Subcutaneous adipose tissue (tissue), 4 donors: Measurements from ENCODE around the gene KCTD4. TPM values are rescaled to one million over a fixed set of nuclear protein-coding genes. Genes with fewer than 3 reads are reported as not detected.

Source experiments
- CTCF ChIP-seq: fragments of 450-650 bp; IDR thresholded peaks from one replicate; pipeline ENCODE4 v1.5.1; 2016; ENCODE audit warnings: low read depth, mild to moderate bottlenecking, control low read depth, antibody characterized with exemption, moderate library complexity
- total RNA-seq, 4 donors: library from RNA; depleted of rRNA; stranded (reverse); fragments of >200 nt; gene quantifications; one replicate each; pipeline ENCODE4 v1.1.0, GENCODE V29; 2016

The KCTD4 gene
- total RNA-seq, 4 donors from 2014 or later, result not detected

GRCh38 chr13:45232591-45232990 lies 31.7 kb upstream of the KCTD4 start:
- no peak for TF ChIP-seq CTCF

- TF ChIP-seq CTCF, result no peak
Measured at GRCh38 chr13:45231722-45232121, 30.9 kb upstream of the KCTD4 start.

- TF ChIP-seq CTCF, result no peak
Measured at GRCh38 chr13:45231305-45231704, 30.5 kb upstream of the KCTD4 start.

GRCh38 chr13:45229172-45229571 lies 28.3 kb upstream of the KCTD4 start:
- TF ChIP-seq CTCF, result no peak

GRCh38 chr13:45228002-45228401 lies 27.2 kb upstream of the KCTD4 start:
- no peak for TF ChIP-seq CTCF

GRCh38 chr13:45226024-45226423 lies 25.2 kb upstream of the KCTD4 start:
- no peak for TF ChIP-seq CTCF

GRCh38 chr13:45225370-45225769 lies 24.5 kb upstream of the KCTD4 start:
- no peak for TF ChIP-seq CTCF
